ENCODE measurements around the gene BMPER.

Gene BMPER

DNA sequence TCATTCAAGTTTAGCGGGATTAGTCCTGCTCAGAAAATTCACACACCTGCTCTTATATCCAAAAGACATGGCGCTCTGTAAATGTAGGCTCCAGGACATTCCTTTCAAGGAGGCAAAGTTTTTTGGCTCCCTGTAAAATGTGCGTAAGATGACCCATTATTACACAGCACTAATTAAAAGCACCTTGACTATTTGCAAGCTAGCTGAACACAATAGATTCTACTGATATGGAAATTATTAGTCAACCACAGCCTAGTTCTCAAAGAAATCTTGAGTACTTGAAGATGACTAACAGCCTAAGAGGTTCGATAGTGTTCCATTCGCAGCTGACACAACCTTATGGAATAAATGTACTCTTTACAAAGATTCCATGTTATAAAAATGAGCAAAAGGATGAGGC is 175.2 kb downstream of the BMPER start:
- H3K4me3 ChIP-seq (ENCODE audit: low read length): no peak overlapping the region
- DNase-seq (ENCODE audit: low read depth): no peak
- TF ChIP-seq, protein P1, sequence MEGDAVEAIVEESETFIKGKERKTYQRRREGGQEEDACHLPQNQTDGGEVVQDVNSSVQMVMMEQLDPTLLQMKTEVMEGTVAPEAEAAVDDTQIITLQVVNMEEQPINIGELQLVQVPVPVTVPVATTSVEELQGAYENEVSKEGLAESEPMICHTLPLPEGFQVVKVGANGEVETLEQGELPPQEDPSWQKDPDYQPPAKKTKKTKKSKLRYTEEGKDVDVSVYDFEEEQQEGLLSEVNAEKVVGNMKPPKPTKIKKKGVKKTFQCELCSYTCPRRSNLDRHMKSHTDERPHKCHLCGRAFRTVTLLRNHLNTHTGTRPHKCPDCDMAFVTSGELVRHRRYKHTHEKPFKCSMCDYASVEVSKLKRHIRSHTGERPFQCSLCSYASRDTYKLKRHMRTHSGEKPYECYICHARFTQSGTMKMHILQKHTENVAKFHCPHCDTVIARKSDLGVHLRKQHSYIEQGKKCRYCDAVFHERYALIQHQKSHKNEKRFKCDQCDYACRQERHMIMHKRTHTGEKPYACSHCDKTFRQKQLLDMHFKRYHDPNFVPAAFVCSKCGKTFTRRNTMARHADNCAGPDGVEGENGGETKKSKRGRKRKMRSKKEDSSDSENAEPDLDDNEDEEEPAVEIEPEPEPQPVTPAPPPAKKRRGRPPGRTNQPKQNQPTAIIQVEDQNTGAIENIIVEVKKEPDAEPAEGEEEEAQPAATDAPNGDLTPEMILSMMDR (IDR thresholded peaks at IDR 0.05; ENCODE audit: insufficient read depth, low read depth, low read length, missing control alignments): no peak

DNA sequence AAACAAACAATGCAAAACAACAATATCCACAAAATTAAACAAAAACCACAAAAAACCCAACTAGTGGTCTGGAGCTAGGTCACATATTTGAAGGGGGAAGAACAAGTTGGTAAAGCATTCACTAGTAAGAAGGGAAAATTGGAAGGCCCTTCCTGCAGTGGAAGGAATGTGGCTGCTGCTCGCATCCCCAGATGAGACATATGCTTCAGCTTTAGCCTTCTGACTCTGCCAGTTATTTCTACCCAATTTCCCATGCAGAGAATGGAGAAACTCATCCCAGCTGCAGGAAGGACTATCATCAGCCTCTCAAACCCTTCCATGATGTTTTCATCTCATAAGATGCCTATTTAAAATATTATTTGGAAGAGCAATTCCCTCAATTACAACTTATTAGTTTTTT is 176.6 kb downstream of the BMPER start:
- H3K4me3 ChIP-seq (ENCODE audit: low read length): no peak overlapping the region
- TF ChIP-seq, protein P1 (IDR thresholded peaks at IDR 0.05; ENCODE audit: insufficient read depth, low read depth, low read length, missing control alignments): no peak
- DNase-seq (ENCODE audit: low read depth): no peak

DNA sequence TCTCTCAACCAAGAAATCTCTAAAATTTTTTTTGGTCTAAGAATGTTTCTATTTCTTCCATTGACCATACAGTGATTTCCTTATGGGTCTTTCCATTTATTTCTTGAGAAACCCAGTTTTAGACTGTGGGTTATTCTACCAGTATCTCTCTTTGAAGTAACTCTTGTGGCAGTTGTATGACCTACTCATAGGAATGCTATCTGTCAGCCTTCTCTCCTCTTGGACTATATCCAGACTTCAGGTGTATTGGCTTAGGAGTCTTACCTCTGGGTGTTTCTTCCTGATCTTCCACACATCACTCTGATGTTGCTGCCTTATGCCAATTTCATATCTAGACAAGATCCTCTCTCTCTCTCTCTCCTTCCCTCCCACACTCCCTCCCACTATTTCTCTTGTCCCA is 178.1 kb downstream of the BMPER start:
- DNase-seq (ENCODE audit: low read depth): peak; percentile 45
- TF ChIP-seq, protein P1 (IDR thresholded peaks at IDR 0.05; ENCODE audit: insufficient read depth, low read depth, low read length, missing control alignments): no peak
- H3K4me3 ChIP-seq (ENCODE audit: low read length): no peak overlapping the region

DNA sequence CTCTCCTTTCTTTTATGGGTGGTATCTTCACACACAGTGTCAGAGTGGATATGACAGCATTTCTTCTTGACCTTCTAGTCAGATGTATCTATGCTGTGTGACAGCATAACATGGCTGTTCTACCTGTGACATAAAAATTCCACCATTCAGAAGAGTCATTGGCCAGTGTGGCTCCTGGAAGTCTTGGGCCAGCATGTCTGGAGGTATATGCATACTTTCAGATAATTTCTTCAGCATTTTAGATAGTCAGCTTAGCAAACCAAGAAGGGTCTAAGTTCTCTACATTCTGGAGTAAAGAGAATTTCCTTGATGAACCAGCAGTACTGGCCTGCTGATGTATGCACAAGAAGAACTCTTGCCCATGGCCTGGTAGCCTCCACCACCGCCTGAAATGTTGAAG is 179.3 kb downstream of the BMPER start:
- DNase-seq (ENCODE audit: low read depth): no peak
- no peak overlapping the region for H3K4me3 ChIP-seq (ENCODE audit: low read length)
- TF ChIP-seq, protein P1 (IDR thresholded peaks at IDR 0.05; ENCODE audit: insufficient read depth, low read depth, low read length, missing control alignments): no peak

DNA sequence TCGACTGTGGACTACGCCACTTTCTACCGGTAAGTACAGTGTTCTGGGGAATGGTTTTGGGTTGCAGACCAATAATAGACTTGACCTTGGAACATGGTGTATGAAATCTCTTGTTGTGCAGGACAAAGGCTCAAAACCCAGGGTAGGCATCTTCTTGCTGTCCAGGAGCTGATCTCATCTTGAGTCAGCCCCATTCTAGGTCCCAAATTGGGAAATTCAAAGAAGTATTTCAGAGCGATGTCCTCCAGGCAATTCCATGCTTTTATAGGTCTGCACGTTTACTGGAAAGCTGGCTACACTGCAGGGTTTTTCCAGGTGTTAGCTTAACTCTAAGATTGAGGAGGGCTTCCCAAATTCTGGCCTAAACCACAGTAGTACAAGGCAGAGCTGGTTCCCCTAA is 180.7 kb downstream of the BMPER start:
- DNase-seq (ENCODE audit: low read depth): peak; percentile 27
- H3K4me3 ChIP-seq (ENCODE audit: low read length): no peak overlapping the region
- TF ChIP-seq, protein P1 (IDR thresholded peaks at IDR 0.05; ENCODE audit: insufficient read depth, low read depth, low read length, missing control alignments): no peak

DNA sequence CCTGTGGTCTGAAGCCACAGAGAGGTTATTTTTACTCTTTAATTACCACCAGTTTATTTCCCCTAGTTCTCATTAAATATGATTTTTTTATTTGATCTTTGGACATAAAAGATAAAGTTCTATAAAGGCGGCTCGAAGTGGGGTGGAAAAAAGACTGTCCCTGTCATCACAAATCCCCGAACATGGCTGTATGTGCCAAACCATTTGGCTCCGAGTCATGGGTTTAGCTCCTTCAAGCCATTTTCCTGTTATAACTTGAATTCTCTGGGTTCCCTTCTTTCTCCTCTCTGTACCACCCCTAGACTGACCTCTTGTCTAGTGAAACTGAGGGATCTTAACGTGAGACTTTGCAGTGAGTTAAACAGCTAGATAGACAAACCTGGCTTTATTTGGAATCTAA is 181.6 kb downstream of the BMPER start:
- no peak for DNase-seq (ENCODE audit: low read depth)
- TF ChIP-seq, protein P1 (IDR thresholded peaks at IDR 0.05; ENCODE audit: insufficient read depth, low read depth, low read length, missing control alignments): no peak
- no peak overlapping the region for H3K4me3 ChIP-seq (ENCODE audit: low read length)
